Measurements from ENCODE around the gene UTRN. TPM values are rescaled to one million over a fixed set of nuclear protein-coding genes. Genes with fewer than 3 reads are reported as not detected.
A peak's percentile ranks its signal among the peaks of the same experiment; 100 is the strongest.

UTRN gene
- total and polyA plus RNA-seq, 8 donors: 144 to 253 (median 198) TPM

DNA sequence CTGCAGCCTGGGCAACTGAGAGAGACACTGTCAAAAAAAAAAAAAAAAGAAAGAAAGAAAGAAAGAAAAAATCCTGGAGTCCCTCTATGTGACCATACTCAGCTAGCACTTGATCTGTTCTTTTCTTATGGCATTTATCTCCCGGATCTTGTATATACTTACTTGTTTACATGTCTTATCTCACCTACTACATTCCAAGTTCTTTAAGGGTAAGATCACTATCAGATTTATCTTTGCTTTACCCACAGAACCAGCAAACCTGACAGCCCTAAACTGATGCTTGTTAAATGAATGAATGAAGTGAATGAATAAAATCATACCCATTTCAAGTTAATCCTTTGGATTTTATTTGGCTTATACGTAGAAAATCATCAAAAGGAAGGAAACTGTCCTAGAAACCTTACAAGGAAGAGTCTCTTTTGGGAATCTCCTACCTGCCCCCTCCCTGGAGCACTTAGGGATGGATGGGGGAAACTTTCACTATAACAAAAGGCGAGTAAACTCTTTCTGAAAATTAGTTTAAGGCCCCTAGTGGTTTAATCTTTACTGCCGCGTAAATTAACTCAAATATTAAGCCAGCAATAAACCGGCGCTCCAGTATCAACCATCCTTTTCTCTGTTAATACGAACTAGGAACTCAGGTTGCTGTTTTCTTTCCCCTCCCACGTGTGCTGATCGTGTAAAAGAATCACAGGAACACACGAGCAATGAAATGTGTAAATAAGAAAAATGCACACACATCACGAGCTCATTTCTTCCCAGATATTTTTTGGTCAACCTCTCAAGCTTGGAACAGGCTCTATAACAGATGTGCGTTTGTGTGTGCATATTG is 1.3 kb upstream of the UTRN start:
- peak overlapping the region; percentile 62 to 93 for H3K4me3 ChIP-seq
- intact Hi-C loops (cut with DNase I): no loop called here

DNA sequence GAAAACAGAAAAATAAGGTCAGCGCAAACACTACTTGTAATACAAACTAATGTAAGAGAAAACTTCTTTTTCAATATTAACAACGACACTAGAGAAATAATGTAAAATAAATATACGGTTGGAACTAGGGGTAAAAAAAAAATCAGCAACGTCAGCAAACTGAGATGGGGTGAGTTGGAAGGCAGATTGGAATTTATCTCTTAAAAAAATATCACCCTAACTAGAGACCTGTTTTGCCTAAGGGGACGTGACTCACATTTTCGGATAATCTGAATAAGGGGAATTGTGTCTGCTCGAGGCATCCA is 705 bp upstream of the UTRN start:
- ATAC-seq: no peak
- intact Hi-C loops (cut with DNase I): no loop called here
- TF ChIP-seq, protein P1, sequence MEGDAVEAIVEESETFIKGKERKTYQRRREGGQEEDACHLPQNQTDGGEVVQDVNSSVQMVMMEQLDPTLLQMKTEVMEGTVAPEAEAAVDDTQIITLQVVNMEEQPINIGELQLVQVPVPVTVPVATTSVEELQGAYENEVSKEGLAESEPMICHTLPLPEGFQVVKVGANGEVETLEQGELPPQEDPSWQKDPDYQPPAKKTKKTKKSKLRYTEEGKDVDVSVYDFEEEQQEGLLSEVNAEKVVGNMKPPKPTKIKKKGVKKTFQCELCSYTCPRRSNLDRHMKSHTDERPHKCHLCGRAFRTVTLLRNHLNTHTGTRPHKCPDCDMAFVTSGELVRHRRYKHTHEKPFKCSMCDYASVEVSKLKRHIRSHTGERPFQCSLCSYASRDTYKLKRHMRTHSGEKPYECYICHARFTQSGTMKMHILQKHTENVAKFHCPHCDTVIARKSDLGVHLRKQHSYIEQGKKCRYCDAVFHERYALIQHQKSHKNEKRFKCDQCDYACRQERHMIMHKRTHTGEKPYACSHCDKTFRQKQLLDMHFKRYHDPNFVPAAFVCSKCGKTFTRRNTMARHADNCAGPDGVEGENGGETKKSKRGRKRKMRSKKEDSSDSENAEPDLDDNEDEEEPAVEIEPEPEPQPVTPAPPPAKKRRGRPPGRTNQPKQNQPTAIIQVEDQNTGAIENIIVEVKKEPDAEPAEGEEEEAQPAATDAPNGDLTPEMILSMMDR (IDR thresholded peaks at IDR 0.05): no peak
- Histone ChIP-seq H3K4me1 (peaks cover 0 to 29% of the 10 kb centered on the region in 2 donors), H3K4me3 (peak overlapping the region; percentile 62 to 93), H3K27ac (peak overlapping the region; percentile 96 to 98), H3K27me3 (no peaks in the 10 kb centered on the region), H3K9me3 (no peaks in the 10 kb centered on the region), H3K36me3 (no peaks in the 10 kb centered on the region)
- DNase-seq: no peak

More for the DNA sequence above, 1.3 kb upstream of the UTRN start:
- peak in 1 of 4 donors; percentile 46 for DNase-seq
- peak overlapping the region; percentile 96 to 98 for H3K27ac ChIP-seq
- TF ChIP-seq, protein P1 (IDR thresholded peaks at IDR 0.05): no peak
- peaks cover 0 to 29% of the 10 kb centered on the region in 2 donors for H3K4me1 ChIP-seq
- no peaks in the 10 kb centered on the region for H3K9me3 ChIP-seq
- ATAC-seq: no peak
- H3K36me3 ChIP-seq: no peaks in the 10 kb centered on the region
- H3K27me3 ChIP-seq: no peaks in the 10 kb centered on the region

DNA sequence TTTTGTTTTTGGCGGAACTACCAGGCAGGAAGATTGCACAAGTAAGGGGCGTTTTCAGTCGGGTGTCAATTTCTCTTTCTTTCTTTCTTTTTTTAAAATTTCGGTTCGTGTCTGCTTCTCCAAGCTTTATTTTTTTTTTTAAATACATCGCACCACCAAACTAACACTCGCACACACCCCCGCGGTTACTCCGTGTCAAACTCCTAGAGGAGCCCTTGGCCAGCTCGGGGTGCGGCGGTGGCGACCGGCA is 338 bp downstream of the UTRN start:
- intact Hi-C loops (cut with DNase I): no loop called here
- no peak for DNase-seq
- peak; percentile 34 for ATAC-seq
- no peaks in the 10 kb centered on the region for H3K9me3 ChIP-seq
- H3K4me3 ChIP-seq: peak overlapping the region; percentile 62 to 93
- H3K4me1 ChIP-seq: peaks cover 0 to 29% of the 10 kb centered on the region in 2 donors
- H3K27me3 ChIP-seq: no peaks in the 10 kb centered on the region
- no peaks in the 10 kb centered on the region for H3K36me3 ChIP-seq
- peak overlapping the region; percentile 96 to 98 for H3K27ac ChIP-seq
- TF ChIP-seq, protein P1 (IDR thresholded peaks at IDR 0.05): no peak

DNA sequence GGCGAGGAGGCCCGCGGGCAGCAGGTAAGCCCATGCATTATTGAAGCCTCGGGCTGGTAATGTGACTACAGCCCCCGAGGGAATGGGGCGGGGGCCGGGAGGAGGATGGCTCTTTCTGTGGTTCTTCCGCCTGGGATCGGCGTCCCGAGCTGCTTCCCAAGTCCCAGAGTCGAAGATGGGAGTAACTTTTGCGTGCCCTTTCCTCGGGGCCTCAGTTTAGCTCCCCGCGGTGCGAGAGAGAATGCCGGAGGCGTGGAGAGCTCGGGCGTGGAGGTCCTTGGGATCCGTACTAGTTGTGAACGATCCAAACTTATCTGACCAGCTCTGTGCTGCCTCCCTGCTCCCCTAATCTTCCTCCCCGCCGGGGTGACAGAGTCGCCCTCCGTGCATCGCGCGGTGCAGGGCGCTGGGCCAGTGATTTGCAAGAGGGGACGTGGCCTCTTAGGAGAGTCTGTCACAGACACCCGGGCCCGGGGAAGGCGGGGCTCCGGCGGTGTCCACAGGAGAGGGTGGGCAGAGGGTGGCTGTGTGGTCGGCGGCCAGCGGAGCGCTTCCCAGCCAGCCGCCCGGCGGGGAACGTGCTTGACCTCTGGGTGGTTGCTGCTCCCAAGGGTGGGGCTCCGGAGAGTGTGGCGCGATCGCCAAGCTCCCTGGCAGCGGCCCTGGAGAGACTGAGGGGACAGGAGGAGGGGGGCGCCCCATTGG is 815 bp downstream of the UTRN start:
- H3K4me3 ChIP-seq: peak overlapping the region; percentile 62 to 93
- peak overlapping the region; percentile 96 to 98 for H3K27ac ChIP-seq
- peaks cover 0 to 29% of the 10 kb centered on the region in 2 donors for H3K4me1 ChIP-seq
- TF ChIP-seq, protein P1 (IDR thresholded peaks at IDR 0.05): no peak
- no peaks in the 10 kb centered on the region for H3K27me3 ChIP-seq
- DNase-seq (peak; percentile 65 to 94 (median 79)), ATAC-seq (peak; percentile 68)
- no peaks in the 10 kb centered on the region for H3K36me3 ChIP-seq
- H3K9me3 ChIP-seq: no peaks in the 10 kb centered on the region
- intact Hi-C loops (cut with DNase I): no loop called here

Measured in left lung (tissue), 10 donors.